Peyer's patch (tissue), 4 donors: ENCODE data around the gene MAF. TPM values are rescaled to one million over a fixed set of nuclear protein-coding genes. Genes with fewer than 3 reads are reported as not detected.

Experiments
- DNase-seq, 3 donors: peaks; one replicate each; pipeline ENCODE4 v3.0.0-alpha.2; 2017 to 2019
- H3K27ac ChIP-seq, 4 donors: fragments of 200-600 bp; sonication (generic); one replicate each; pipeline ENCODE4 v1.5.1; 2016 to 2019
- H3K27me3 ChIP-seq, 2 donors: fragments of 200-600 bp; sonication (generic); one replicate each; pipeline ENCODE4 v1.5.1; 2019
- H3K36me3 ChIP-seq, 3 donors: fragments of 200-600 bp; sonication (generic); one replicate each; pipeline ENCODE4 v1.5.1; 2016 to 2019
- H3K4me1 ChIP-seq, 4 donors: fragments of 200-600 bp; sonication (generic); one replicate each; pipeline ENCODE4 v1.5.1; 2016 to 2019
- H3K4me3 ChIP-seq, 4 donors: fragments of 200-600 bp; sonication (generic); 1 replicate in 3 of 4; 2 replicates in 1 of 4; pipeline ENCODE4 v1.5.1; 2016 to 2019; ENCODE audit warnings: mild to moderate bottlenecking in 1 of 4
- H3K9me3 ChIP-seq, 4 donors: fragments of 200-600 bp; sonication (generic); one replicate each; pipeline ENCODE4 v1.5.1; 2016 to 2019; ENCODE audit warnings: mild to moderate bottlenecking in 1 of 4
- POLR2A ChIP-seq, 2 donors: fragments of 450-650 bp; IDR thresholded peaks; one replicate each; pipeline ENCODE4 v1.5.1; 2017; ENCODE audit warnings: antibody characterized with exemption in 2 of 2, mild to moderate bottlenecking in 2 of 2, moderate library complexity in 2 of 2
- total RNA-seq, 4 donors: library from RNA; depleted of rRNA; stranded (reverse); fragments of >200 nt; gene quantifications; one replicate each; pipeline ENCODE4 v1.1.0, GENCODE V29; 2016
- TF ChIP-seq, protein P1 (sequence below), 6 experiments: fragments of 450-650 bp in 4 of 6; fragments of 200-600 bp in 2 of 6; sonication (generic) in 1 of 6; IDR thresholded peaks; one replicate each; pipeline ENCODE4 v1.5.1; 2017 to 2019; ENCODE audit warnings: antibody characterized with exemption in 6 of 6, mild to moderate bottlenecking in 3 of 6, moderate library complexity in 1 of 6

The MAF gene
- total RNA-seq, 4 donors from 2014 or later, result 92.4 to 390 (median 235) TPM

DNA sequence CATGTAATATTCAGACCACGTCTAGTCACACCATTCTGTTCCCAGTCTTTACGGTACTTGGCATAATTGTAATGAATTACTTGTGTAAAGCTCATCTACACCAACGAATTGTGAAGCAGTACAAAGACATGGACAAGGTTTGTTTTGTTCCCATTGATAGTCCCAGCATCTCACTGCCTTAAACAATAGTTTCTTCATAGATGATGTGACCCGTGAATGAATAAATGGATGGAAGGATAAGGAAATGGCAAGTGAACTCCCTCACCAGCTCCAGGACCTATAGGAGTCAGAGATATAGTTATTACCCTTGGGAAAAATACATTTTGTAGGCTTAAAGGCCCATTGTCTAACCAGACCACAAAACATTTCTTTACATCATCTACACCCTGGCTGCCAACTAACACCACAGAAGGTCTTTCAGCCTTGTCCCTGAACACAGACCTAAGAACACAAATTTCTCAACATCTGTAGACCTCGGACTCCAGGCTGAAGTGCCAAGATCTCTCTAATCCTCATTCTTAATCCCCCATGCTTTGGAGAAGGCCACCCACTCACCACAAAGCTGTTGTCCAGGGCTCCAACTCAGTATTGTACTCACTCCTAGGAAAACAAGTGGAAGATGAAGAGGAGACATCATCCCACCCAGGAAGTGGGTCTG lies 38.2 kb downstream of the MAF start:
- TF ChIP-seq, protein P1, sequence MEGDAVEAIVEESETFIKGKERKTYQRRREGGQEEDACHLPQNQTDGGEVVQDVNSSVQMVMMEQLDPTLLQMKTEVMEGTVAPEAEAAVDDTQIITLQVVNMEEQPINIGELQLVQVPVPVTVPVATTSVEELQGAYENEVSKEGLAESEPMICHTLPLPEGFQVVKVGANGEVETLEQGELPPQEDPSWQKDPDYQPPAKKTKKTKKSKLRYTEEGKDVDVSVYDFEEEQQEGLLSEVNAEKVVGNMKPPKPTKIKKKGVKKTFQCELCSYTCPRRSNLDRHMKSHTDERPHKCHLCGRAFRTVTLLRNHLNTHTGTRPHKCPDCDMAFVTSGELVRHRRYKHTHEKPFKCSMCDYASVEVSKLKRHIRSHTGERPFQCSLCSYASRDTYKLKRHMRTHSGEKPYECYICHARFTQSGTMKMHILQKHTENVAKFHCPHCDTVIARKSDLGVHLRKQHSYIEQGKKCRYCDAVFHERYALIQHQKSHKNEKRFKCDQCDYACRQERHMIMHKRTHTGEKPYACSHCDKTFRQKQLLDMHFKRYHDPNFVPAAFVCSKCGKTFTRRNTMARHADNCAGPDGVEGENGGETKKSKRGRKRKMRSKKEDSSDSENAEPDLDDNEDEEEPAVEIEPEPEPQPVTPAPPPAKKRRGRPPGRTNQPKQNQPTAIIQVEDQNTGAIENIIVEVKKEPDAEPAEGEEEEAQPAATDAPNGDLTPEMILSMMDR (IDR thresholded peaks at IDR 0.05), result no peak
- TF ChIP-seq POLR2A (IDR thresholded peaks at IDR 0.05), result no peak
- no peaks in the 10 kb centered on the region for H3K4me1 ChIP-seq
- no peaks in the 10 kb centered on the region for H3K9me3 ChIP-seq
- DNase-seq, result no peak
- H3K4me3 ChIP-seq, result no peak overlapping the region
- no peaks in the 10 kb centered on the region for H3K27me3 ChIP-seq
- H3K27ac ChIP-seq, result no peak overlapping the region
- H3K36me3 ChIP-seq, result no peaks in the 10 kb centered on the region

DNA sequence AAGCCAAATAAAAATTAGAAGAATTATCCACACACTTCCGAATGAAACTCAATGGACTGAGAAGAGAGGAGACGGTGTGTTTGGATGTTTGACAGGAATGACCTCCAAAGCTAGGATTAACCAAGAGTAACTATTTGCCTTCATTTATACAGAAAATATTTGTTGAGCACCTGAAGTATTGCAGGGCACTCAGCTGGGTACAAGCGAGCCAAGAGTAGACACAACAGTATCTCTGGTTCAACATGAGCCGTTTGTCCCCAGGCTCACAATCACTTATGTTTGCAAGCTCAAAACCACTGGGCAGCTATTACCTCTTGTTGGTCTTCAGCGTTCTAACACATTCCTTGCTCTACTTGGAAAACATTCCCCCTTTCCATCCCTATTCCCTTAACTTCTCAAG lies 38.8 kb downstream of the MAF start:
- Histone ChIP-seq H3K27ac (no peak overlapping the region), H3K36me3 (no peaks in the 10 kb centered on the region), H3K4me1 (no peaks in the 10 kb centered on the region), H3K4me3 (no peak overlapping the region), H3K27me3 (no peaks in the 10 kb centered on the region), H3K9me3 (no peaks in the 10 kb centered on the region)
- no peak for DNase-seq
- TF ChIP-seq POLR2A (IDR thresholded peaks at IDR 0.05), result no peak
- TF ChIP-seq, protein P1 (IDR thresholded peaks at IDR 0.05), result no peak

DNA sequence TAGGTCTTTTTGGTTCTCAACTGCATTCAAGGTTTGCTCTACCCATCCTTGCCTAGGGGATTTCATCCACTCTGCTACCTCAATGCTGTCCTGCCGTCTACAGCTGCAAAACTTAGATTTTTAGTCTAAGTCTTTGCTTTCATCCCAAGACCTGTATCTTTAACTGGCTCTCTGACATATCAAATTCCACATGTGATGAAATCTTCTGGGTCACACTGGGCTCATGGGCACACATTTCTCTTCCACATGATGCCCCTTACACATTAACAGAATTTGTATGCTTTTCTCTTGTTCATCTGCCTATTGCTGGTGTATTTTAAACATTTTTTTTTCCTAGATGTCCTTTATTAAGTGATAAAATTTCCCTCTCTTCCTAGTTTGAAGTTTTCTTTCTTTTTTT lies 39.6 kb downstream of the MAF start:
- TF ChIP-seq POLR2A (IDR thresholded peaks at IDR 0.05), result no peak
- TF ChIP-seq, protein P1 (IDR thresholded peaks at IDR 0.05), result no peak
- no peak overlapping the region for H3K27ac ChIP-seq
- no peaks in the 10 kb centered on the region for H3K9me3 ChIP-seq
- H3K4me3 ChIP-seq, result no peak overlapping the region
- H3K27me3 ChIP-seq, result no peaks in the 10 kb centered on the region
- DNase-seq, result no peak
- no peaks in the 10 kb centered on the region for H3K36me3 ChIP-seq
- H3K4me1 ChIP-seq, result no peaks in the 10 kb centered on the region

DNA sequence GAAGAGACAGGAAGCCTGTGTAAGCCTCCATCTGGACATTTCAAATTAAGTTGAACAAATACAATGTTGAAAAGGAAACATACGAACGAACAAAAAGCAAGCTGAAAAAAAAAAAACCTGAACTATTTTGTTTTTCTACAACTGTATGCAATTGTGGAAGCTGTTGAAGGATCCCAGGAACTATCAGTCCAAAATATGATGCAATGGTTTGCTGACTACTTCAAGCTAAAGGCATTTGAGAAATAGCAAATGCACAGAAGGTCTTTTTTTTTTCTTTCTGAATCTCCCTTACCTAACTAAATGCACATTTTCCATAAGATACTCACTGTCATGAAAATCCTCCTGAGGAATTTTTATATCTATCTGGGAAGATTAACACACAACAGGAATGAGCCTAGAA lies 40.2 kb downstream of the MAF start:
- no peak for DNase-seq

DNA sequence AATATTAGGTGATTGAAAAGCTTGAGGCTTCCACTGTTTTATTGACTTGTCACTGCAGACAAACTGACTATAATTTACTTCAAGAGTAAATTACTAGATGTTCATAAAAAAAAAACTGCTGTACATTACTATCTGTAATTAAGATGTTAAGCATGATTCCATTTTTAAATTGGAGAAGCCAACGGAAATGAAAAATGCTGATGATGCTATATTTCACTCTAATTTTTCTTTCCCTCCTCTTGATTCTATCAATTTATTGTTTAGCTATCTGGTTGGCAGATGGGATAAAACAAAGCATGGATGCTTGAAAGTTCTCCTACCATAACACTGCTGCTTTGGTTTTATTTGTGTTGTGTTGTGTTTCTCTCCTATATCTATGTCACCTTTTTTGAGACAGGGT lies 41.0 kb downstream of the MAF start:
- Histone ChIP-seq H3K36me3 (no peaks in the 10 kb centered on the region), H3K27me3 (no peaks in the 10 kb centered on the region), H3K27ac (no peak overlapping the region), H3K4me1 (no peaks in the 10 kb centered on the region), H3K9me3 (no peaks in the 10 kb centered on the region), H3K4me3 (no peak overlapping the region)
- DNase-seq, result no peak
- TF ChIP-seq, protein P1 (IDR thresholded peaks at IDR 0.05), result no peak
- TF ChIP-seq POLR2A (IDR thresholded peaks at IDR 0.05), result no peak

More for the DNA sequence above, 40.2 kb downstream of the MAF start:
- TF ChIP-seq, protein P1 (IDR thresholded peaks at IDR 0.05), result no peak
- no peak for TF ChIP-seq POLR2A (IDR thresholded peaks at IDR 0.05)
- no peaks in the 10 kb centered on the region for H3K36me3 ChIP-seq
- H3K27ac ChIP-seq, result no peak overlapping the region
- H3K9me3 ChIP-seq, result no peaks in the 10 kb centered on the region
- H3K4me1 ChIP-seq, result no peaks in the 10 kb centered on the region
- H3K4me3 ChIP-seq, result no peak overlapping the region
- no peaks in the 10 kb centered on the region for H3K27me3 ChIP-seq

DNA sequence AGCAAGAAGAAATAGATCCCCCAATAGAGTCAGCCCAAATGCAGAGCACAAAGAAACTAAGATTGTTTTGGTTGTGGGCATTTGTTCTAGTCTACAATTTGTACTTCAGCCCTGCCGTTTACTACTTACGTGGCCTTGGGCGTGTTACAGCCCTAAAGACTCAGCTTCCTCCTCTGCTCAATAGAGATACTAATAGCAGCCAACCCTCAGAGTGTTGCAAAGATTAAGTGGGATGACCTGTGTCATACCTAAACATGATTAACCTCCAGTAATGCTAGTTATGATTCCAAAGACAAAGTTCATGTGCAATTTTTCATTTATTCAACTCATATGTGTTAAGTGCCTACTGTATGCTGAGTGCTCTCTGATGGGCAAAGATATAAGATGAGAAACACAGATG lies 43.1 kb downstream of the MAF start:
- H3K27ac ChIP-seq, result no peak overlapping the region
- no peak for DNase-seq
- no peaks in the 10 kb centered on the region for H3K4me1 ChIP-seq
- H3K36me3 ChIP-seq, result no peaks in the 10 kb centered on the region
- no peak for TF ChIP-seq POLR2A (IDR thresholded peaks at IDR 0.05)
- TF ChIP-seq, protein P1 (IDR thresholded peaks at IDR 0.05), result no peak
- H3K27me3 ChIP-seq, result no peaks in the 10 kb centered on the region
- H3K4me3 ChIP-seq, result no peak overlapping the region
- H3K9me3 ChIP-seq, result no peaks in the 10 kb centered on the region
